Stimulated activated CD4-positive, alpha-beta T cell treated with anti-CD3 and anti-CD28 coated beads, Interleukin-15, amount 100 ng/mL, for 1 hour (primary cell): ENCODE data around the gene TRAP1.

Experiments
- DNase-seq, 2 donors: peaks; one replicate each; pipeline ENCODE4 v3.0.0-alpha.2; 2020; ENCODE audit warnings: low read depth in 1 of 2, low spot score in 1 of 2

Gene TRAP1

GRCh38 chr16:3737181-3737580 is 19.9 kb upstream of the TRAP1 start:
- DNase-seq: no peak

GRCh38 chr16:3736116-3736515 is 18.8 kb upstream of the TRAP1 start:
- no peak for DNase-seq

DNA sequence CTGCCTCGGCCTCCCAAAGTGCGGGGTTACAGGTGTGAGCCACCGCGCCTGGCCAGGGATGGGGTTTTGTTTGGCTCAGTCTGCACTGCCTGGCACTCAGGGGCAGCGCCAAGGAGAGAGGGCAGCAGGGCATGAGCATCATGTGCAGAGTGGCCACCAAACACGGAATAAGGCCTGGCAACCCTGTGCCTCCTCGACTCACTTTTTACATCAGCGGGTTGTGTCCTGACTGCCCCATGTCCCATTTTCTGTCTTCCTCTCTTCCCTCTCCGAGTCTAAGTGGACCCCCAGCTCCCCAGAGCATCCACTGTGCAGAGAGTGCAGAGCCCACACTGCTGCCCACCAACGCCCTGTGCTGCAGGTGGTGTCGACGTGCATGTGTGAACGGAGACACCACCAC is 18.2 kb upstream of the TRAP1 start:
- no peak for DNase-seq

- DNase-seq: no peak
Measured at GRCh38 chr16:3734758-3735221, 17.5 kb upstream of the TRAP1 start.

GRCh38 chr16:3734084-3734757 is 16.9 kb upstream of the TRAP1 start:
- no peak for DNase-seq

GRCh38 chr16:3732171-3732570 is 14.8 kb upstream of the TRAP1 start:
- DNase-seq: no peak

- DNase-seq: no peak
Measured at GRCh38 chr16:3731126-3731935, 14.0 kb upstream of the TRAP1 start.

DNA sequence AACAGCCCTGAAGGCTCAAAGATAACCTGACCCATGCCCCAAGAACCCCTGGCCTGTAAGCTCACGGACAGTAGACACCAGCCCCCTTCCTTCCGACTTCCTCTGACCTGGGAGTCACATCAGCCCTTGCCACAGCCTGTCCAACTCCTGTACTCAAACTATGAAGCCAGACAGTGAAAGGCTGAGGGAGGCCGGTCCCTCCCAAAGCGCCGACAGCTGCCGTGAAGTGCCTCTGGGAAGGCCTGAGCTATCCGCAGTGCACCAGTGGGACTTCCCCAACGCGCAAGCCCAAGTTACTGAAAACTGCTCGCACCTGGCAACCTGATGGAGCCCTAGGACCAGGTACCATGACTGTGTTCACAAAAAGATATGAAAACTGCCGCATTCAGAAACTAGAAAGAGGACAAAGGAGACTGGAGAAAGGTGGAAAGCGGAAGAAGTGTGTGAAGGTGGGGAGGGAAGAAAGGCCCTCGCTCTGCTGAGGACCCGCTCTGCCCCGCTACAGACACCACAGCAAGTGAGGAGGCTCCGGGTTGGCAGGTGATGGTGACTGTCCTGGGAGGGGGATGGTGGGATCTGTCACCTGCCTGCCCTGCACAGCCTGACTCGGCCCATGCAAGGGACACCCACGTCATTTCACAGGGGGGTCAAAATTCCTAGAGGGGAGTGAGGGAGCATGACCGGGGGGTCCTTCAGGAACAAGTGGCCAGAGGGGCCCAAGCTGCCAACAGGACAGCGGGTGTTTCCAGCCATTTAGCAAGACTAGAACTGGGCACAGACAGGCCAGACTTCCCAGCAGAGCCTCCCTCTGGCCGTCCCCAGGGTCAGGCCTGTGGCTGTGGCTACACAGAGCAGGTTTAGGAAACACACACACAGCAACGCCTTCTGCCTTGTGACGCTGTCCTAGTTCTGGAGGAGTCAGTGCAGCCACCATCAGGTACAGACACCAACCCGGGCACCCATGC is 13.1 kb upstream of the TRAP1 start:
- DNase-seq: no peak

DNA sequence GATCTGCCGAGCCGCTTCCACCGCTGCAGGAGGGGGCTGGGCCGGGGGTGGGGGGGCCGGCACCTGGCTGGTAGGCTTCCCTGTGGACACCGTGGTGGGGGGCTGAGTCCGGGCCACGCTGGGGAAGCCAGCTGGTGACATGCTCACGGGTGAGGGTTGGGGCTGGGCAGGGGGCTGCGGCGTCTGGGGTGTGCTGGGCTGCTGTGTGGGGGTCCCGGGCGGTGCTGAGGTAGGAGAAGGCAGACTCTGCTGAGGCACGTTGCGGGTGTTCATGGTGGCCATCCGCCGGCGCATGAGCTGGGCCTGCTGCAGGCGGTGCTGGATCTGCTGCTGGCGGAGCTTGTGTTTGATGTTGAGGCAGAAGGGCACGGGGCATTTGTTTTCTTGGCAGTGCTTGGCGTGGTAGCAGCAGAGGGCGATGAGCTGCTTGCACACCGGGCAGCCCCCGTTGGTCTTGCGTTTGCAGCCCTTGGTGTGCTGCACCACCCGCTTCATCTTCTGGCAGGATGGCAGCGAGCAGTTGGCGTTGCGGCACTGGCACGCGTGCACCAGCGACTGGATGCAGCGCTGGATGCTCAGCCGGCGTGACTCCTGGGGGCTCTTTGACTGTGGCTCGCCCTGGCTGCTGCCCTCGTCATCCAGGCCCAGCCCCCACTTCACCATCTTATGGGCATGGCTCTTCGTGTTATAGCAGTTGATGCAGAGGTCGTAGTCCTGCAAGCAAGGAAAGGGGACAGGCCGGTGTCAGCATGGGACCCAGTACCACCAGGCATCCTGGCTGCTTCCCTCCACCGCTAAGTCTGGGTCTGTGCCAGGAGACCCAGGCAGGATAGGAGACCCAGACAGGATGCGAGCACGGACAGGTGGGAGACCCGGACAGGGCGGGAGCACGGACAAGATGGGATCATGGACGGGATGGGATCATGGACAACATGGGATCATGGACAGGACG is 12.1 kb upstream of the TRAP1 start:
- DNase-seq: no peak

DNA sequence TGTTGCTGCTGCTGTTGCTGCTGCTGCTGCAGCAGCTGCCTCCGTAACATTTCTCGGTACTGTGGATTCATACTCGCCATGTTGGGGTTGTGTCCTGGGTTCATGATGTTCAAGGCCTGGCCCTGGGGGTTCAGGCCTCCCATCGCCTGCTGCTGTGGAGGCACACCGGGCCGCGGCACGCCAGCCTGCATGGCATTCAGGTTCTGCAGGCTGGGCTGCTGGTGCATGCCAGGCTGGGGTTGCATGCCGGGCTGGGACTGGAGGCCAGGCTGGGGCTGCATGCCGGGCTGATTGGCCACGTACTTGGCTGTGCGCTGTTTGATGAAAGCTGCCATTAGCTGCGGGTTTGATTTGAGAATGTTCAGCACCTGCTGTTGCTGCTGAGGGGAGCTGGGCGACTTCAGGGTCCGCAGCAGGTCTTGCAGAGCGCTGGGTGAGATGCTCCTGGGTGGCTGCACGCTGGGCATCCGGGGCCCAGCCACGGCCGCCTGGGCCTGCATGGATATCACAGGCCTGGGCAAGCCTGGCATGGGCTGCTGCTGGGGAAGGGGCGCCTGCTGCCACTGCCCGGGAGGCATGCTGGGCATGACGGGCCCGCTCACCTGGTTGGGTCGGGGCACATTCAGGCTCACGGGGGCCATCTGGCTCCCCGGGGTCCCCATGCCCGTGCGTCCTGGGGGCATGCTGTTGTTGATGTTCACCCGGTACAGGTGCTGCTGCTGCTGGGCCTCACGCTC is 11.3 kb upstream of the TRAP1 start:
- no peak for DNase-seq

DNA sequence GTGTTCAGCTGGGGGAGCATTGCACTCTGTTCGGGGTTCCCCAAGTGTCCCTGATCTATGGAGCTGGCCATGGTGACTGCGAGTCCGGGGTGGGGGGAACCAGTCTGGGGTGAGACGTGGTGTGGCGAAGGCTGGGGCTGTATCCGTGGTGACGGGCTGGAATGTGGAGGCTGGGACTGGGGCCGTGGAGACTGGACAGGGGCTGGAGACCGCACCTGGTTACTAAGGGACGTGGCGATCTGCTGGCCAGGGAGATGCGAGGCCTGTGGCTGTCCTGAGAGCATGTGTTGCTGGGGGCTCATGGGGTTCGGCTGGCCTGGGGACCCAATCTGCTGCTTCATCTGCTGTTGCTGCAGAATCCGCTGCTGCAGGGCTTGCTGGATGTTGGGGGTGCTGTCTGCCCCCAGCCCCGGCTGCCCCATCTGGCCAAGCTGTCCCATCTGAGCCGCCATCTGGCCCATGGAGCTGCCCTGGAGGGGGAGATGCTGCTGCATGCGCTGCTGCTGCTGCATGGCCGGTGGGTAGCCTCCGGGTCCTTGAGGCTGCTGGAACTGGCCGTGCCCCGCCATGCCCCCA is 10.6 kb upstream of the TRAP1 start:
- DNase-seq: no peak

DNA sequence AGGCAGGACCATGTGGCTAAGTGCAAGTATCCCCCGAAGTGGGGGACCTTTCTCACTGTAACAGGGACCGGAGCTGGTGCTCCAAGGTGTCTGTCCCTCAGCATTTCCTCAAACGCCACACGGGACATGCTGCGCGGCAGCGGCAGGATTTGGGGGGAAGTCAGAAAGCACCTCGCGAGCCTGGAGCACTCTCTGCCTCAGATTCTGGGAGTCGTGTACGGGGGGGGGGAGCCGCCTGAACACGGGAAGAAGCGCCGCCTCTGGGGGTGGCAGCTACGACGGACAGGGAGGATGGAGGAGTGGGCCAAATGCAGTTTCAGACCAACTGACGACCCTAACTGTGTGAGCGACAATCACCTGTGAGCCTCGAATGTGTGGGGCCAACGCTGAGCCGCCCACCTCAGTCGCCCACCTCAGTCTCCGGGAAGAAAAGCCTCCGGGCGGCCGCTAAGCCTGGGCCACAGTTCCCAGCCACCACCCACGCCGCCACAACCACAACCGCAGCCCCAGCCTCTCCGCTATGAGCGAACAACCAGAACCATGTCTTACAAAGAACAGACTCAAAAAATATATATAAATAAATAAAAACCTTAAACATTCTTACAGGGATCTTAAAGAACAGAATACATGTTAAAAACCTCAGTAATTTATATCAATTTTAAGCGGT is 8.8 kb upstream of the TRAP1 start:
- DNase-seq: no peak

- DNase-seq: no peak
Measured at GRCh38 chr16:3725276-3725675, 8.0 kb upstream of the TRAP1 start.

DNA sequence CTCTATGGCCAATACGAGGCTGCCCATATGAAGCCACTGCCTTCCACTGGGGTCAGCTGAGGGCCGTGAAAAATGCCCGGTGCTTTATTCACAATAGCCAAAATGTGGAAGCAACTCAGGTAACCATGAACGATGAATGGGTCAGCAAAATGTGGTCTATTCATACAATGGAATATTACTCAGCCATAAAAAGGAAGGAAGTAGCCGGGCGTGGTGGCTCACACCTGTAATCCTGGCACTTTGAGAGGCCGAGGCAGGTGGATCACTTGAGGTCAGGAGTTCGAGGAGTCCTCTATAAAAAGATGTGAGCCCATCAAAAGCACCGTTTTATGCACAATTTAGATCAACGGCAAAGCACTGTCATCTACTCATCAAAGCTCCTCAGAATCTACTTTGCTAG is 5.2 kb upstream of the TRAP1 start:
- no peak for DNase-seq

DNA sequence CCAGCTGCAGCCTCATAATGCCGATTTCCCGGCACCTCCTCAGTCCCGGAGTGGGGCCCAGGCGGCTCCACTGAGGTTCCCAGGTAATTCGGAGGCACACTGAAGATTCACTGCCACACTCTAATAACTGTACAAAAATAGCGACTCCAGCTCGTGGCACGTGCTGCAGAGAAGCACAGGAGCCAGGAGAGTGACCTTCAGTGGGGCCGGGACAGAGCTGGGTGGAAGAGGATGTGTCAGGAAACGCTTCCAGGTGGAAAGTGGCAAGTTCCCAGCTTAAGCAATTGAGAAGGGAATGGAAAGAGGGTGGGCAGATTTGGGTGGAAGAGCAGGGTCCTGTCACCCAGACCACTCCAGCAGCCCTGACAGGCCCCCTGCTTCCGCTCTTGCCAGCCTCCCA is 3.1 kb upstream of the TRAP1 start:
- no peak for DNase-seq

DNA sequence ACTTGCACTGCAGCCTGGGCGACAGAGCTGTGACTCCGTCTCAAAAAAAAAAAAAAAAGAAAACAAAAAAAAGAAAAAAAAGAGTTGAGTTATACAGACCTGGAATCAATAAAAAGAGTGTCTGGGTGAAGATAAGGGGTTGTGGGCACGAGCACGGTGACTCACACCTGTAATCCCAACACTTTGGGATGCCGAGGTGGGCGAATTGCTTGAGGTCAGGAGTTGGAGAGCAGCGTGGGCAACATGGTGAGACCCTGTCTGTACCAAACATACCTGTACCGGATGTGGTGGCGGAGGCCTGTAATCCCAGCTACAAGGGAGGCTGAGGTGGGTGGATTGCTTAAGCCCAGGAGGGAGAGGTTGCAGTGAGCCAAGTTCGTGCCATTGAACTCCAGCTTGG is 1.3 kb upstream of the TRAP1 start:
- DNase-seq: no peak

GRCh38 chr16:3718019-3718391 is 681 bp upstream of the TRAP1 start:
- no peak for DNase-seq

DNA sequence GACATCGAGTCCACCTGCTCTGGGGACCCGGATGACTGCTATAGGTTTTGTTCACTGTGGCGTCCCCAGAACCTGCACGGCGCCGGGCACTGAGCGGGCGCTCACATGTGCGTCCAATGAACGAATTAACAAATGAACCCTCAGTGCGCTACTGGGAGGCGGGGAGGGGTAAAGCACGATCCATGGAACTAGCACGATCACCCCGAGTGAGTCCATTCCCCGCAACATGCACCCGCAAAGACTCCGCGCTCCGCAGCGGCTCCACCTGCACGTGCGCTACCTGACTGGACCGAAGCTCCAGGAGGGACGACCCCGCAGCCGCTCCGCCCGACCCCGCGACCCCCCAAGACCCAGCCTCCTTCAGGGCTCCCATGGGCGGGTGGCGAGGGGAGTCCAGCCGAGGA is 491 bp downstream of the TRAP1 start:
- DNase-seq: peak in 1 of 2 donors; percentile 25

- DNase-seq: no peak
Measured at GRCh38 chr16:3715430-3715829, 1.9 kb downstream of the TRAP1 start.
